ENCODE data around the gene RNF181. TPM values are rescaled to one million over a fixed set of nuclear protein-coding genes. Genes with fewer than 3 reads are reported as not detected.
"Not testable (repeated sequence)": the region's sequence is repeated elsewhere in the genome, so short reads cannot be mapped to it uniquely, and the experiment has no call there.

RNF181 gene
- total RNA-seq, 2 donors from 2014 or later = 86.0 to 106 TPM

DNA sequence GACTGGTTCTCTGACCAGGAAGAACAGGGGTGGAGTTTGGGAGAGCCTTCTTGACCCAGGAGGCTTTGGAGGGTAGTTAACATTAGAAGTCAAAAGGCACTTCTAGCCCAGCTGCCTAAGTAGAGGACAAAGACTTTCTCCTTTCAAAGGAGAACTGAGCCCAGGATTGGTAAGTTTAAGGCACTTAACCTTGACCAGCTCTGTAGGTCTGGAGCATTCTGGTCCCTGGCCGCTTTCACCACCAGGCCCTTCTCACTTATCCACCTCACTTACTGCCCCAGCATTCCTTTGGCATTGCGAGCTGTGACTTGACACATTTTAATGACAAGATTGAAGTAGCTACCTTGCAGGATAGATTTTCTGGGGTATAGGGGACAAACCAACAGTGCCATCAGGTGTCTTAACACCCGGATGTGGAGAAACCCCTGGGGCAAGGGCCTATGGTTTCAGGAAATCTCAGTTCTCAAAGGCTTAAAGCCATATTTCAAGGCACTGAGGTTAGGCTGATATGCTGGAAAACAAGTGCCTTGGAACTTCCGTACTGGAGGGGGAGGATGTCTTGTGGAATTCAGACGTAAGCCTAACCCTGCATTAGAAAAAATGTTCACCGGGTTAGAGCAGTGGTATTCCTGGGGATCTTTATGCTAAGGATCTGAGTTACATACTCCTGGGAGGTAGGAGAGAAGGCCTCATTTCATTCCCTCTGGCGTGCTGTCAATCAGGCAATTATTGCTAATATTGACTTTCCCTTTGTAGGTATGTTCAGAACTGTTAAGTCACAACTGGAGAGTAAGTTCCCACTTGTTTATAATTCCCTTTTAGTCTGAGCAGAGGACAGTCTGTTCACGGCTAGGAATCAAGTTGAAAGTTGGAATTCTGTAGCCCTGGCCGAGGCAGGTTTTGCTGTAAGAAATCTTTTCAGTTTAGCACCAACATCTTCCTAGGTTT lies 12.0 kb downstream of the RNF181 start:
- H3K9me3 ChIP-seq = no peaks in the 10 kb centered on the region
- peaks cover 7% of the 10 kb centered on the region for H3K4me1 ChIP-seq
- no peaks in the 10 kb centered on the region for H3K27me3 ChIP-seq
- no peak for DNase-seq
- no peaks in the 10 kb centered on the region for H3K36me3 ChIP-seq
- intact Hi-C loops (cut with DNase I) = no loop called here
- H3K4me3 ChIP-seq = no peak overlapping the region
- H3K27ac ChIP-seq = no peak overlapping the region
- TF ChIP-seq, protein P1, sequence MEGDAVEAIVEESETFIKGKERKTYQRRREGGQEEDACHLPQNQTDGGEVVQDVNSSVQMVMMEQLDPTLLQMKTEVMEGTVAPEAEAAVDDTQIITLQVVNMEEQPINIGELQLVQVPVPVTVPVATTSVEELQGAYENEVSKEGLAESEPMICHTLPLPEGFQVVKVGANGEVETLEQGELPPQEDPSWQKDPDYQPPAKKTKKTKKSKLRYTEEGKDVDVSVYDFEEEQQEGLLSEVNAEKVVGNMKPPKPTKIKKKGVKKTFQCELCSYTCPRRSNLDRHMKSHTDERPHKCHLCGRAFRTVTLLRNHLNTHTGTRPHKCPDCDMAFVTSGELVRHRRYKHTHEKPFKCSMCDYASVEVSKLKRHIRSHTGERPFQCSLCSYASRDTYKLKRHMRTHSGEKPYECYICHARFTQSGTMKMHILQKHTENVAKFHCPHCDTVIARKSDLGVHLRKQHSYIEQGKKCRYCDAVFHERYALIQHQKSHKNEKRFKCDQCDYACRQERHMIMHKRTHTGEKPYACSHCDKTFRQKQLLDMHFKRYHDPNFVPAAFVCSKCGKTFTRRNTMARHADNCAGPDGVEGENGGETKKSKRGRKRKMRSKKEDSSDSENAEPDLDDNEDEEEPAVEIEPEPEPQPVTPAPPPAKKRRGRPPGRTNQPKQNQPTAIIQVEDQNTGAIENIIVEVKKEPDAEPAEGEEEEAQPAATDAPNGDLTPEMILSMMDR (IDR thresholded peaks at IDR 0.05) = no peak
- no peak overlapping the region for H3K9ac ChIP-seq (ENCODE audit: low read depth in 2 of 2, low read length in 2 of 2)

GRCh38 chr2:85611217-85611704 lies 15.7 kb downstream of the RNF181 start:
- Histone ChIP-seq H3K4me3 (peak overlapping the region; percentile 81), H3K27me3 (no peaks in the 10 kb centered on the region), H3K36me3 (no peaks in the 10 kb centered on the region), H3K9me3 (no peaks in the 10 kb centered on the region), H3K4me1 (peaks cover 3% of the 10 kb centered on the region), H3K27ac (peak overlapping the region; percentile 77), H3K9ac (ENCODE audit: low read depth in 2 of 2, low read length in 2 of 2) (peak overlapping the region; percentile 88 to 93)
- intact Hi-C loops (cut with DNase I) = no loop called here
- no peak for DNase-seq
- TF ChIP-seq, protein P1 (IDR thresholded peaks at IDR 0.05) = no peak

- intact Hi-C loops (cut with DNase I) = no loop called here
- H3K4me3 ChIP-seq = peak within 1 kb of the TSS; percentile 81
- no peaks in the 10 kb centered on the region for H3K36me3 ChIP-seq
- peak within 1 kb of the TSS; percentile 88 to 93 for H3K9ac ChIP-seq (ENCODE audit: low read depth in 2 of 2, low read length in 2 of 2)
- peak within 1 kb of the TSS; percentile 77 for H3K27ac ChIP-seq
- no peaks in the 10 kb centered on the region for H3K27me3 ChIP-seq
- H3K4me1 ChIP-seq = peaks cover 5% of the 10 kb centered on the region
- DNase-seq = peak; percentile 95
- TF ChIP-seq, protein P1 (IDR thresholded peaks at IDR 0.05) = no peak
- H3K9me3 ChIP-seq = no peaks in the 10 kb centered on the region
Measured at GRCh38 chr2:85611705-85612587, 16.4 kb downstream of the RNF181 start, which contains the start of gene C2orf68. Gene C2orf68, minus strand, starts transcription at chr2:85612066. Its CDS starts 82 bp downstream, at chr2:85611984.

- no peak overlapping the region for H3K4me3 ChIP-seq
- no peaks in the 10 kb centered on the region for H3K36me3 ChIP-seq
- H3K4me1 ChIP-seq = peaks cover 13% of the 10 kb centered on the region
- no peak for DNase-seq
- TF ChIP-seq, protein P1 (IDR thresholded peaks at IDR 0.05) = no peak
- no peak overlapping the region for H3K27ac ChIP-seq
- H3K9me3 ChIP-seq = no peaks in the 10 kb centered on the region
- no peak overlapping the region for H3K9ac ChIP-seq (ENCODE audit: low read depth in 2 of 2, low read length in 2 of 2)
- intact Hi-C loops (cut with DNase I) = no loop called here
- no peaks in the 10 kb centered on the region for H3K27me3 ChIP-seq
Measured at GRCh38 chr2:85613717-85614515, 18.4 kb downstream of the RNF181 start.

- H3K4me1 ChIP-seq = peaks cover 13% of the 10 kb centered on the region
- intact Hi-C loops (cut with DNase I); H3K9ac ChIP-seq (ENCODE audit: low read depth in 2 of 2, low read length in 2 of 2); H3K9me3 ChIP-seq; H3K27ac ChIP-seq; H3K4me3 ChIP-seq; H3K27me3 ChIP-seq; H3K36me3 ChIP-seq; DNase-seq: not testable (repeated sequence)
Measured at GRCh38 chr2:85614757-85615156, 19.2 kb downstream of the RNF181 start.
